ENCODE results near the gene NELFE.
"Not testable (repeated sequence)": the region's sequence is repeated elsewhere in the genome, so short reads cannot be mapped to it uniquely, and the experiment has no call there.

NELFE gene

DNA sequence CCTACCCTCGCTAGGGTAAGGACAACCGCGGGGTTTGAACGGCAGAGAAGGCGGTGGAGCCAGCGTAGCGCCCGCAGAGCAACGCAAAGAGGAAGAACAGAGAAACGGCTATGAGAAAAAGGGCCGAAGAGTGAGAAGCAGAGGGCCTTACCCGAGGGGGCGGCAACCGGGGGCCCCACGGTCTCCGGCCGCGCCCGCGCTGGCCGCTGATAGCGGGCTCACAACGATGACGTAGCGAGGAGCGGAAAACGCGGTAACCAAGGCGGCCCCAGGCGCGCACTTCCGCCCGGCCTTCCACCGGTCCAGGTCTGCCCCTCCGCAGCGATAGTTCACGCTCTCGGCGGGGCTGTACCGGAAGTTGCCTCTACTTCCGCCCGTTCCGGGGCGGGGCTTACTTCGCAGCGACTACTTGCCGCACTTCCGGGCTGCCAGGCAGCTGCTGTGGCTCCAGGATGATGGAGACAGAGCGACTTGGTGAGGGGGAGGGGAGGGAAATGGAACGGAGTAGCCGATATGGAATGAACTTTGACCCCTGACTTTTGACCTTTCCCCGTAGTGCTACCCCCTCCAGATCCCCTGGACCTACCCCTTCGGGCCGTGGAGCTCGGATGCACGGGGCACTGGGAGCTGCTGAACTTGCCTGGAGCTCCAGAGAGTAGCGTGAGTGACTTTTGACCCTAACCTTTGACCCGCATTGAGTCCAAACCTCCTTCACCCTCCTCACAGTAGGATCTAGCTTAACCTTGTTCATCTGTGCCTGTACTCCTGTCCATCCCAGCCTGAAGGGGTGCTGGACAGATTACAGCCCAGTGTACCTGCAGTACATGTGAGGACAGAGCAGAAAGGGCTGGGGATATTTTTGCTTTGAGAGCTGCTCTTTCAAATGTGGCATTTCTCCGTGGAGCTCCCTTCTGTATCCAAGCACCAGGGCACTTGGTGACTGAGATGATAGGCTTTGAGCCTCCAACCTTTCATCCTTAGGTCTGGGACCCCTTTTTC is at the start of gene NELFE, which contains the start of gene SKIC2:
NELFE (minus strand) TSS at position 231 of the 999 bp plus-strand sequence. CDS start 525 bp downstream, outside the sequence.
SKIC2 (plus strand) TSS at position 435 of the 999 bp plus-strand sequence; CDS start at position 453, 18 bp downstream.
- DNase-seq, result peak; percentile 99

GRCh38 chr6:32008037-32008436 is 49.3 kb upstream of the NELFE start:
- DNase-seq, result not testable (repeated sequence)

DNA sequence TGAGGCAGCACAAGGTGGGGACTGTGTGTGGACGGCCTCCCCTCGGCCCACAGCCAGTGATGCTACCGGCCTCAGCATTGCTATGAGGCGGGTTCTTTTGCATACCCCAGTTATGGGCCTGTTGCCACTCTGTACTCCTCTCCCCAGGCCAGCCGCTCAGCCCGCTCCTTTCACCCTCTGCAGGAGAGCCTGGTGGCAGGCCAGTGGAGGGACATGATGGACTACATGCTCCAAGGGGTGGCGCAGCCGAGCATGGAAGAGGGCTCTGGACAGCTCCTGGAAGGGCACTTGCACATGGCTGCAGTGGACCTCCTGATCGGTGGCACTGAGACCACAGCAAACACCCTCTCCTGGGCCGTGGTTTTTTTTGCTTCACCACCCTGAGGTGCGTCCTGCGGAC is 48.3 kb upstream of the NELFE start:
- not testable (repeated sequence) for DNase-seq

DNA sequence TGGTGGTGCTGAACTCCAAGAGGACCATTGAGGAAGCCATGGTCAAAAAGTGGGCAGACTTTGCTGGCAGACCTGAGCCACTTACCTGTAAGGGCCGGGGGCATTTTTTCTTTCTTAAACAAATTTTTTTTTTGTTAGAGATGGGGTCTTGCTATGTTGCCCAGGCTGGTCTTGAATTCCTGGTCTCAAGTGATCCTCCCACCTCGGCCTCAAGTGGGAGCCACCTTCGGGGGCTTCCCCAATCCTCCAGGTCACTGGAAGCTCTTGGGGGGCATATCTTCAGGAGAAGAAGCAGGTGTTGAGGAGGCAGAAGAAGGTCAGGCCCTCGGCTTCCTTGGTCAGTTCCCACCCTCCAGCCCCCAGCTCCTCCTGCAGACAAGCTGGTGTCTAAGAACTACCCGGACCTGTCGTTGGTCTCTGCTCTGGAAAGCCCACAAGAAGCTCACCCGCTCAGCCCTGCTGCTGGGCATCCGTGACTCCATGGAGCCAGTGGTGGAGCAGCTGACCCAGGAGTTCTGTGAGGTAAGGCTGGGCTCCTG is 47.3 kb upstream of the NELFE start:
- DNase-seq, result not testable (repeated sequence)

DNA sequence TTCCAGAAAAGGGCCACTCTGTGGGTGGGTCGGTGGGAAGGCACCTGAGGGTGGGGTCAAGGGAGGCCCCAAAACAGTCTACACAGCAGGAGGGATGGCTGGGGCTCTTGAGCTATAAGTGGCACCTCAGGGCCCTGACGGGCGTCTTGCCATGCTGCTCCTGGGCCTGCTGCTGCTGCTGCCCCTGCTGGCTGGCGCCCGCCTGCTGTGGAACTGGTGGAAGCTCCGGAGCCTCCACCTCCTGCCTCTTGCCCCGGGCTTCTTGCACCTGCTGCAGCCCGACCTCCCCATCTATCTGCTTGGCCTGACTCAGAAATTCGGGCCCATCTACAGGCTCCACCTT is 46.7 kb upstream of the NELFE start:
- not testable (repeated sequence) for DNase-seq

DNA sequence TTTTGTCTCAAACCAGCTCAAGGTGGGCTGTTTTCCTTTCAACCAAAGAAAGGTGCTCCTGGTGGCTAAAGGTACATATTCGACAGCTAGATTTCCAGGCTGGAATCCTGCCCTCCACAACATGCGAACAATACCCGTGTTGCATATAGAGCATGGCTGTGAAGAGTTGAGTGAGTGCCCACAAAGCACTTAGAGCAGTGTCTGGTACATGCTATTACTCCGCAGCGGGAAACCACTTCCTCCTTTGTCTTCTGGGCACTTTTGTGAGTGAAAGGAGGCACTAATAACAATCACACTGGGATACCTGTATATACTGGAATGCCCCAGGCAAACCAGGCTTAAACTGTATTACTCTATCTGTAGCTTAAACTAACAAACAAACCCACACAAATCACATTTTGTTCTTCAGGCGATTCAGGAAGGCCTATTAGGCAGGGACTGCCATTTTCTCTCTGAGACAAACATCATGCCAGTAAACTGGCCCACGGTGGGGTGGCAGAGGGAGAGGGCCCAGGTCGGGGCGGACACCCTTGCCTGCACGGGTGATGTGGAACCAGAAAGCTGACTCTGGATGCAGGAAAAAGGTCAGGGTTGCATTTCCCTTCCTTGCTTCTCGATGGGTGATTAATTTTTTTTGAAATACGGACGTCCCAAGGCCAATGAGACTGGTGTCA is 46.2 kb upstream of the NELFE start:
- DNase-seq, result not testable (repeated sequence)

- DNase-seq, result not testable (repeated sequence)
Measured at GRCh38 chr6:32004393-32004792, 45.6 kb upstream of the NELFE start.

DNA sequence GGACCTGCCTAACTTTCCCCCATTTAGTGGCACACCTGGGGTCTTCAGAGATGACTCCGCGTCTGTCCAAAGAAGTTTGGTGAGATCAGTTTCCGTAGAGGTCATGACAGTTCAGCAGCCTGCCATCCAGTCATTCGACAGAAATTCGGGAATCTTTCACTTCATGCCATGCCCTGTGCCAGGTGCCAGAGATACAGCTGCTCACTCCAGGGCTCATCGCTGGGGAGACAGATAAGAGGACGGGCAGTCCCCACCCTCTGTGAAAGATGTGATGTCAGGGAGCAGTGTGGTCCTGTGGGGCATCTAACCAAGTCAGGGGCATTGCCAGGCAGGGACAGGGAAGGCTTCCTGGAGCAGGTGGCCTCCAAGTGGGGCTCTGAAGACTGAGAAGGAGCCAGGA is 44.5 kb upstream of the NELFE start:
- DNase-seq, result not testable (repeated sequence)

- not testable (repeated sequence) for DNase-seq
Measured at GRCh38 chr6:32002546-32003268, 43.9 kb upstream of the NELFE start.

- not testable (repeated sequence) for DNase-seq
Measured at GRCh38 chr6:31996385-31996784, 37.6 kb upstream of the NELFE start.

GRCh38 chr6:31994421-31994820 is 35.6 kb upstream of the NELFE start:
- DNase-seq, result not testable (repeated sequence)

GRCh38 chr6:31989363-31989762 is 30.6 kb upstream of the NELFE start:
- not testable (repeated sequence) for DNase-seq

DNA sequence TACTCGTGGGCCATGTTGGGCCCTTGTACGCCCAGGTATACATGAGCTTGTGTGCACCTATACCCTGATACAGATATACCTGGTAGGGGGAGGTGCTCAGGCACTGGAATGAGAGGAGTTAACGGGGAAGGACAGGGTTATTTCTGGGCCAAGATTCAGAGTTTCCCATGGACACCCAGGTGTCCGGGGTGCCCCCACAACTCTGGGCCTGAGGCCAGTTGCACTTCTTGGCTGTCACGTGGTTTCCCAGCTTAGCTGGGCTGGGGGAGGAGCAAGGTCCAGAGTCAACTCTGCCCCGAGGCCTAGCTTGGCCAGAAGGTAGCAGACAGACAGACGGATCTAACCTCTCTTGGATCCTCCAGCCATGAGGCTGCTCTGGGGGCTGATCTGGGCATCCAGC is 23.0 kb upstream of the NELFE start, which contains the start of gene C4A:
C4A (plus strand) TSS at position 314 of the 400 bp plus-strand sequence; CDS start at position 365, 51 bp downstream.
- DNase-seq, result not testable (repeated sequence)

DNA sequence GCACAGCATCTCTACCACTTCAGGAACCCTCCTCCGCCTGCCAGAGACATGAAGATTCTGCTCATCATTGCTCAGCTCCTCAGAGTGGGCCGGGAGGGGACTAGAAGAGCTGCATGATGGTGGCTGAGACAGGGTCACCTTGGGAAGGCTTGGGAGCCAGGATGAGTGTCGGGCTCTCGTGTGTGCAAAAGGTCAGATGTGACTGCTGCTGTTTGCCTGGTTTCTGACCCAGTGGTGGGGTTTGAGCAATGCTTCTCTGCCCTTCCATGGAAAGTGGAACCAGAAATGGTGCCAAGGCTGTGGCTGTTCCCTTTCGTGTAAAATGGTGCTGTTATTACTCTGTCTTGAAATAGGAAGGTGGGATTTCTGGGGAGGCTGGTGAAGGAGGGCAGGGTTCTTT is 22.2 kb upstream of the NELFE start:
- DNase-seq, result not testable (repeated sequence)

DNA sequence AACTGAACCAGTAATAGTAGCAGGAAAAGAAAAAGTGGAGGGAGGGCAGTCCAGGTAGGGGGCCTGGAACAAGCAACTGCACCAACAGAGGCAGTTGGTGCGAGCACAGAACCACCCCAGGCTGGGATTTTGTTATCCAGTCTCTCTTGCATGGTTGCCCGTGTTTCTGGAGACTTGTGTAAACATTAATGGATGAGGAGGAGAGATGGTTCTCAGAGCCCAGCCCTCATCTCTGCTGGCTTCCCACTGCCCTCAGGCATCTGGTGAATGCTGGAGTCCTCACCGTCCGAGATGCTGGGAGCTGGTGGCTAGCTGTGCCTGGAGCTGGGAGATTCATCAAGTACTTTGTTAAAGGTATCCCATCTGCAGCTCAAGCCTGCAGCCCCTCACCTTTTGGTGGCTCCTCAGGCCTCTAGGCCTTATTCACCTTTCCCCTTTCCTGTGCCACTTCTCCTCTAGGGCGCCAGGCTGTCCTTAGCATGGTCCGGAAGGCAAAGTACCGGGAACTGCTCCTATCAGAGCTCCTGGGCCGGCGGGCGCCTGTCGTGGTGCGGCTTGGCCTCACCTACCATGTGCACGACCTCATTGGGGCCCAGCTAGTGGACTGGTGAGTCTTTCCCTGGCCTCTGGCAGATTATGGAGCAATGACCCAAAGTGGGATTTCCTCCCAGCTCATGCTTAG is 21.6 kb upstream of the NELFE start:
- not testable (repeated sequence) for DNase-seq

- DNase-seq, result no peak
Measured at GRCh38 chr6:31979238-31979898, 20.6 kb upstream of the NELFE start.

- DNase-seq, result no peak
Measured at GRCh38 chr6:31978831-31979230, 20.1 kb upstream of the NELFE start.

DNA sequence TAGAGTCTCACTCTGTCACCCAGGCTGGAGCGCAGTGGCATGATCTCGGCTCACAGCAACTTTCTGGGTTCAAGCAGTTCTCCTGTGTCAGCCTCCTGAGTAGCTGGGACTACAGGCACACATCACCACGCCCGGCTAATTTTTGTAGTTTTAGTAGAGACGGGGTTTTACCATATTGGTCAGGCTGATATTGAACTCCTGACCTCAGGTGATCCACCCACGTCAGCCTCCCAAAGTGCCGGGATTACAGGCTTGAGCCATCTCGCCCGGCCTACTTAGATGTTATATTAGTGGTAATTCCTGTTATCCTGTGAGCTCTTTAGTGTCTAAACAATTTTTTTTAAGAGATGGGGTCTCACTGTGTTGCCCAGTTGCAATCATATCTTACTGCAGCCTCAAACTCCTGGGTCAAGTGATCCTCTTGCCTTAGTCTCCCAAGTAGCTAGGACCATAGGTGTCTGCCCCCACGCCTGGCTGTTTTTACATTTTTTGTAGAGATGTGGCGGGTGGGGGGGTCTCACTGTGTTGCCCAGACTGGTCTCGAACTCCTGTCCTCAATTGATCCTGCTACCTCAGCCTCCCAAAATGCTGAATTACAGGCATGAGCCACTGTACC is 19.2 kb upstream of the NELFE start:
- DNase-seq, result no peak

DNA sequence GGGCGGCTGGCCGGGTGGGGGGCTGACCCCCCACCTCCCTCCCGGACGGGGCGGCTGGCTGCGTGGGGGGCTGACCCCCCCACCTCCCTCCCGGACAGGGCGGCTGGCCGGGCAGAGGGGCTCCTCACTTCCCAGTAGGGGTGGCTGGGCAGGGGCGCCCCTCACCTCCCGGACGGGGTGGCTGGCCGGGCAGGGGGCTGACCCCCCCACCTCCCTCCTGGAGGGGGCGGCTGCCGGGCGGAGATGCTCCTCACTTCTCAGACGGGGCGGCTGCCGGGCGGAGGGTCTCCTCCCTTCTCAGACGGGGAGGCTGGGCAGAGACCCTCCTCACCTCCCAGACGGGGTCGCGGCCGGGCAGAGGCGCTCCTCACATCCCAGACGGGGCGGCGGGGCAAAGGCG is 17.3 kb upstream of the NELFE start:
- DNase-seq, result not testable (repeated sequence)

GRCh38 chr6:31972709-31973350 is 14.1 kb upstream of the NELFE start:
- peak; percentile 36 for DNase-seq

Measured in activated CD4-positive, alpha-beta T cell treated with anti-CD3 and anti-CD28 coated beads for 48 hours (primary cell).